ENCODE measurements around the gene CRYAB.

Gene CRYAB

GRCh38 chr11:111916768-111917167, 5.2 kb upstream of the CRYAB start:
- Histone ChIP-seq H3K9me3 (ENCODE audit: insufficient read depth, low read length) (no peaks in the 10 kb centered on the region), H3K36me3 (ENCODE audit: insufficient read depth, insufficient read length, low read length) (no peaks in the 10 kb centered on the region), H3K9ac (ENCODE audit: insufficient read length, low read depth) (no peak overlapping the region), H3K4me3 (ENCODE audit: insufficient read length, low read depth) (no peak overlapping the region), H3K27me3 (ENCODE audit: insufficient read depth, insufficient read length) (no peaks in the 10 kb centered on the region), H3K4me1 (ENCODE audit: insufficient read depth, insufficient read length) (peaks cover 5% of the 10 kb centered on the region)
- TF ChIP-seq SUZ12 (IDR thresholded peaks at IDR 0.05; ENCODE audit: extremely low read depth, insufficient read depth, insufficient read length) (no peak), YY1 (IDR thresholded peaks at IDR 0.05; ENCODE audit: insufficient read depth, insufficient read length) (no peak)
- DNase-seq (ENCODE audit: low read depth, low spot score): no peak

GRCh38 chr11:111913997-111914396, 2.4 kb upstream of the CRYAB start:
- Histone ChIP-seq H3K36me3 (ENCODE audit: insufficient read depth, insufficient read length, low read length) (no peaks in the 10 kb centered on the region), H3K4me1 (ENCODE audit: insufficient read depth, insufficient read length) (peaks cover 8% of the 10 kb centered on the region), H3K27me3 (ENCODE audit: insufficient read depth, insufficient read length) (no peaks in the 10 kb centered on the region), H3K4me3 (ENCODE audit: insufficient read length, low read depth) (no peak overlapping the region), H3K9me3 (ENCODE audit: insufficient read depth, low read length) (no peaks in the 10 kb centered on the region), H3K9ac (ENCODE audit: insufficient read length, low read depth) (no peak overlapping the region)
- TF ChIP-seq YY1 (IDR thresholded peaks at IDR 0.05; ENCODE audit: insufficient read depth, insufficient read length) (no peak), SUZ12 (IDR thresholded peaks at IDR 0.05; ENCODE audit: extremely low read depth, insufficient read depth, insufficient read length) (no peak), ZNF274 (IDR thresholded peaks at IDR 0.05; ENCODE audit: low read depth, low read length) (no peak)
- no peak for DNase-seq (ENCODE audit: low read depth, low spot score)

GRCh38 chr11:111913031-111913861, 1.7 kb upstream of the CRYAB start:
- Histone ChIP-seq H3K9me3 (ENCODE audit: insufficient read depth, low read length) (no peaks in the 10 kb centered on the region), H3K4me3 (ENCODE audit: insufficient read length, low read depth) (no peak overlapping the region), H3K27me3 (ENCODE audit: insufficient read depth, insufficient read length) (no peaks in the 10 kb centered on the region), H3K4me1 (ENCODE audit: insufficient read depth, insufficient read length) (peaks cover 8% of the 10 kb centered on the region), H3K9ac (ENCODE audit: insufficient read length, low read depth) (no peak overlapping the region), H3K36me3 (ENCODE audit: insufficient read depth, insufficient read length, low read length) (no peaks in the 10 kb centered on the region)
- DNase-seq (ENCODE audit: low read depth, low spot score): no peak
- TF ChIP-seq SUZ12 (IDR thresholded peaks at IDR 0.05; ENCODE audit: extremely low read depth, insufficient read depth, insufficient read length) (no peak), YY1 (IDR thresholded peaks at IDR 0.05; ENCODE audit: insufficient read depth, insufficient read length) (no peak), ZNF274 (IDR thresholded peaks at IDR 0.05; ENCODE audit: low read depth, low read length) (no peak)

GRCh38 chr11:111912535-111912934, 965 bp upstream of the CRYAB start, which contains the start of gene HSPB2:
Gene HSPB2, plus strand, starts transcription at chr11:111912734. Its CDS starts 96 bp downstream, at chr11:111912830.
- no peak for DNase-seq (ENCODE audit: low read depth, low spot score)
- Histone ChIP-seq H3K4me3 (ENCODE audit: insufficient read length, low read depth) (no peak within 1 kb of the TSS), H3K9ac (ENCODE audit: insufficient read length, low read depth) (peak within 1 kb of the TSS; percentile 23), H3K9me3 (ENCODE audit: insufficient read depth, low read length) (no peaks in the 10 kb centered on the region), H3K27me3 (ENCODE audit: insufficient read depth, insufficient read length) (no peaks in the 10 kb centered on the region), H3K36me3 (ENCODE audit: insufficient read depth, insufficient read length, low read length) (no peaks in the 10 kb centered on the region), H3K4me1 (ENCODE audit: insufficient read depth, insufficient read length) (peaks cover 8% of the 10 kb centered on the region)
- TF ChIP-seq SUZ12 (IDR thresholded peaks at IDR 0.05; ENCODE audit: extremely low read depth, insufficient read depth, insufficient read length) (no peak), YY1 (IDR thresholded peaks at IDR 0.05; ENCODE audit: insufficient read depth, insufficient read length) (no peak), ZNF274 (IDR thresholded peaks at IDR 0.05; ENCODE audit: low read depth, low read length) (no peak)

GRCh38 chr11:111910676-111911562, 651 bp downstream of the CRYAB start:
- Histone ChIP-seq H3K9ac (ENCODE audit: insufficient read length, low read depth) (no peak overlapping the region), H3K36me3 (ENCODE audit: insufficient read depth, insufficient read length, low read length) (no peaks in the 10 kb centered on the region), H3K9me3 (ENCODE audit: insufficient read depth, low read length) (no peaks in the 10 kb centered on the region), H3K4me1 (ENCODE audit: insufficient read depth, insufficient read length) (peaks cover 8% of the 10 kb centered on the region), H3K27me3 (ENCODE audit: insufficient read depth, insufficient read length) (no peaks in the 10 kb centered on the region), H3K4me3 (ENCODE audit: insufficient read length, low read depth) (no peak overlapping the region)
- DNase-seq (ENCODE audit: low read depth, low spot score): no peak
- TF ChIP-seq SUZ12 (IDR thresholded peaks at IDR 0.05; ENCODE audit: extremely low read depth, insufficient read depth, insufficient read length) (no peak), YY1 (IDR thresholded peaks at IDR 0.05; ENCODE audit: insufficient read depth, insufficient read length) (no peak), ZNF274 (IDR thresholded peaks at IDR 0.05; ENCODE audit: low read depth, low read length) (no peak)

- no peaks in the 10 kb centered on the region; the same call in 1 of the 2 replicates for H3K9me3 ChIP-seq (ENCODE audit: insufficient read depth, low read length)
- no peak overlapping the region for H3K9ac ChIP-seq (ENCODE audit: insufficient read length, low read depth)
- TF ChIP-seq SUZ12 (IDR thresholded peaks at IDR 0.05; ENCODE audit: extremely low read depth, insufficient read depth, insufficient read length) (no peak), YY1 (IDR thresholded peaks at IDR 0.05; ENCODE audit: insufficient read depth, insufficient read length) (no peak), ZNF274 (IDR thresholded peaks at IDR 0.05; ENCODE audit: low read depth, low read length) (no peak)
- H3K27me3 ChIP-seq (ENCODE audit: insufficient read depth, insufficient read length): no peaks in the 10 kb centered on the region
- no peak overlapping the region for H3K4me3 ChIP-seq (ENCODE audit: insufficient read length, low read depth)
- no peak for DNase-seq (ENCODE audit: low read depth, low spot score)
- H3K36me3 ChIP-seq (ENCODE audit: insufficient read depth, insufficient read length, low read length): no peaks in the 10 kb centered on the region
- peaks cover 8% of the 10 kb centered on the region for H3K4me1 ChIP-seq (ENCODE audit: insufficient read depth, insufficient read length)
Measured at GRCh38 chr11:111909378-111909777, 2.2 kb downstream of the CRYAB start.
